ENCODE measurements around the gene TBC1D20.

TBC1D20 gene

DNA sequence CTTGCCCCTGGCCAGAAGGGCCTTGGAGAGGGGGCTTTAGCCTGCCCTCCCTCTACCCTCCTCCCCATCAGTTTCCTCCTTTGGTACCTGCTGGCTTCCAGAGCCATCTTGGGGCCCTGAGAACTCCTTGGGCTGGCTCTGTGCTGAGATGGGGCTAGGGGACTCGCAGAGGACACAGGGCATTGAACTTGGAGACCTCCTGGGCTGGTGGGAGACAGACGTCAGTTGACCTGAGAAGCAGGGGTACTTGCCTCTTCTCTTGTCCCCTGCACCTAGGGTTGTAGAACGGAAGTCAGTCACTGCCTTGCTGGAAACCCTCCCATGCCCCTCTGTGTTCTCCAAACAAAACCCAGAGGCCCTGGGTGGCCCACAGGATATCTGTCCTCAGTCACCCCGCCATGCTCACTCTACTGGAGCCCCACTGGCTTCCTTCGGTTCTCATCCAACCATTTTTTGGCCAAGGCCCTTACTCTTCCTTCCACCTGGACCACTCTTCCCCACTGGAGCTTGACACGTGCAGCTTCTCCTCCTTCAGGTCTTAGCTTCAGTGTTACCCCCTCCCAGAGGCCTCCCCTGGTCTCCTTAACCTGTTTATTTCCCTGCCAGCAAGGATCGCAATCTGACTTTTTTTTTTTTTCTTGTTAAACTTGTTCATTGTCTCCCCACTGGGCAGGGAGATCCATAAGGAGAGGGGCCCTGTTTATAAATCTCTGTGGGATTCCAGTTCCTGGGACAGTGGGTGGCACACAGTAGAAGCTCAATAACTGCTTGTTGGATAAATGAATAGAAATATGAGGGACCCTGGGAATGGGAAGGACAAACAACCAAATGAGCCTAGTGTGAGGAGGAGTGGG, 53.3 kb downstream of the TBC1D20 start:
- DNase-seq = no peak
- intact Hi-C loops (cut with DNase I) = loop anchor here (5.0 kb wide), 1 partner anchor 57 kb away; no protein-coding TSS in a partner anchor

DNA sequence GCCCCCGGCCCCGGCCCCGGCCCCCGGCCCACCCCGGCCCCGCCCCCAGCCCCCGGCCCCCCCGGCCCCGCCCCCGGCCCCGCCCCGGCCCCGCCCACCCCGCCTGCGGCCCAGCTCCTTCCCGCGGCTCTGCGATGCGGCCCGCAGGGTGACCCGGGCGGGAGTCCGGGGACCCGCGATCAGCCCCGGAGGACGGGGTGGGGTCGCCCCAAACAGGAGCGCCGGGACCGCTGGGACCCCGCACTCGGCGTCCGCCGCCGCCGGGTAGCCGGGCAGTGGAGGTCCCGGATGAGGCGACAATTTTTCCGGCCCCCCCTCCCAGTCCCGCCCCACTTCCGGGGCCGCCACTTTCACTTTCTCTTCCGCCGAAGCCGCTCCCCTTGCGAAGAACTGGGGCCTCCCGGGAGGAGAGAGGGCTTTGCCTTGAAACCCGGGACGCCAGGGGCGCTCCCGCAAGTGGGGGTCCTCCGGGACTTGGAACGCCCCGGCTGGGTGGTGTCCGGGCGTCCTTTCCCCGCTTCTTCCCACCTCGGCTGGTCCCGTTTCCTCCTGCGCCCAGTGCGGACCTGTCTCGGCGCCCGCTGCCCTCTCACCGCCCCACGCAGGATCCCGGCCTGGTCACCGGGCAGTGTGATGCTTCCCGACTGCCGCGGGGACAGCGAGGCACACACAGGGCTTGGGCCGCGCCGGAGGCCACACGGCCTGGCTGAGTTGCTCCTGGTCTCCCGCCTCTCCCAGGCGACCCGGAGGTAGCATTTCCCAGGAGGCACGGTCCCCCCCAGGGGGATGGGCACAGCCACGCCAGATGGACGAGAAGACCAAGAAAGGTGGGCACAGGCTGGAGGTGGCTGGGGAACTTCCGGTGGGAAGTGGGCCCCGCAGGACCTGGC, 54.1 kb downstream of the TBC1D20 start, which contains the start of gene RBCK1:
Gene RBCK1, plus strand, starts transcription at position 347 of the 890 bp plus-strand sequence. Its CDS starts 459 bp downstream, at position 806.
- DNase-seq = peak; percentile 32 to 92 (median 85)
- intact Hi-C loops (cut with DNase I) = loop anchor here (5.0 kb wide), 1 partner anchor 56 kb away; no protein-coding TSS in a partner anchor

DNA sequence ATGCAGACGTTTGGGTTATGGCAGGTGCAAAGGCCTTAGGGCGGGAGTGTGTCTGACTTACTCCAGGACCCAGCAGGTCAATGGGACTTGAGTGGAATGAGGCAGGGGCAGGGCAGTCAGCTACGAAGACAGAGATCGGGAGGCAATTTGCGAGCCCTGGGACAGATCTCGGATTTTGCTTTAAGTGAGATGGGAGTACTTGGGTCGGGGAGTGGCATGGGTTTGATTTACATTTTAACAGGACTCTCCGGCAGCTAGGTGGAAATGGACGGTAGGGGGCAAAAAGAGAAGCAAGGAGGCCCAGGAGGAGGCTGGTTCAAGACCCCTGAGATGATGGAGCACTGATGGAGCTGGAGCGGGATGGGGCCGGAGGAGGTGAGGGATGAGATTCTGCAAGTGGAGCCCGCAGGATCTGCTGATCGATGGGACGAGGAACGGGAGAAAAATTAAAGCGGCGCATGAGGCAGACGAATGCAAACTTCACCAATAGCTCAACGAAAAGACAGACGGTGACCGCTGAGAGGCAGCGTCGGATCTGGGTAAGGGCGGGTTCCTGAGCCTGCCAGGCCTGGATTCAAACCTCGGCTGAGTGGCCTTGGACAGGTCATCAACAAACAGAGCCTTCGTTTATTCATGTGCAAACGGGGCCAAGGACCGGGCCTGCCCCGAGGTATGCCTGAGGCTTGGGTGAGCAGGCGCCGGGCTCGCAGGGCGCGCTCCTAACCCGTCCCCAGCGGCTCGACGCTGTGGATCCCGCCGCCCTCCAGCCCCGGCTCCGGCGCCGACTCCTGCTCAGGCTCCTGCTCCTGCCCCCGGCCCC, 55.0 kb downstream of the TBC1D20 start:
- intact Hi-C loops (cut with DNase I) = loop anchor here (5.0 kb wide), 1 partner anchor 55 kb away; no protein-coding TSS in a partner anchor
- peak; percentile 41 to 91 (median 79) for DNase-seq

- DNase-seq = no peak
- intact Hi-C loops (cut with DNase I) = loop anchor here (5.0 kb wide), 1 partner anchor 54 kb away; no protein-coding TSS in a partner anchor
Measured at GRCh38 chr20:406200-407132, 55.9 kb downstream of the TBC1D20 start.

DNA sequence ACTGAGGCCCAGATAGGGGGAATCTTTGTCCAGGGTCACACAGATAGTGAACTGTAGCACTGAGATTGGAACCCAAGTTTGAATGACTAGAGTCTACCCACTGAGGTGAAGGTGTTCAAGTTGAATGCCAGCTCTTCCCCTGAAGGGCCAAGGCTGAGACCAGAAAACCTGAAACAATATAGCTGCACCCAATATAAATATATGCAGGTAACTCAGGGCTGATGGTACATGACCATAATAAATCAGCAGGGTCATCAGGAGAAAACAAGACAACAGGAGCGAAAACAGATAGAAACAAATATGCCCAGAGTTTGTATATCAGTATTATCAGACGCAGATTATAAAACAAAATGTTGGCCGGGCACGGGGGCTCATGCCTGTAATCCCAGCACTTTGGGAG, 58.2 kb downstream of the TBC1D20 start:
- intact Hi-C loops (cut with DNase I) = loop anchor here (5.0 kb wide), 1 partner anchor 63 kb away; no protein-coding TSS in a partner anchor
- DNase-seq = no peak

DNA sequence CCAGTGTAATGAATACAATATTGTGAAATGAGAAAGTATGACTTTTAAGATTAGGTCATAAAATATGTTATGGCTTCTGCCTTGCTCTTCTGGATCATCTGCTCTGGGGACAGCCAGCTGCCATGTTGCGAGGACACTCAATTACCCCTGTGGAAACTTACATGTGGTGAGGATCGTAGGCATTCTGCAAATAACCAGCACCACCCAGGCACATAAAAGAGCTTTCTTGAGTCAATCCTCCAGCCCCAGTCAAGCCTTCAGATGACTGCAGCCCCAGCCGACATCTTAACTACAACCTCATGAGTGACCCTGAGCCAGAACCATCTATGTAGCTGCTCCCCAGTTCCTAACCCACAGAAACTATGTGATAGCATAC, 58.8 kb downstream of the TBC1D20 start:
- no peak for DNase-seq
- intact Hi-C loops (cut with DNase I) = loop anchor here (5.0 kb wide), 1 partner anchor 64 kb away; no protein-coding TSS in a partner anchor

DNA sequence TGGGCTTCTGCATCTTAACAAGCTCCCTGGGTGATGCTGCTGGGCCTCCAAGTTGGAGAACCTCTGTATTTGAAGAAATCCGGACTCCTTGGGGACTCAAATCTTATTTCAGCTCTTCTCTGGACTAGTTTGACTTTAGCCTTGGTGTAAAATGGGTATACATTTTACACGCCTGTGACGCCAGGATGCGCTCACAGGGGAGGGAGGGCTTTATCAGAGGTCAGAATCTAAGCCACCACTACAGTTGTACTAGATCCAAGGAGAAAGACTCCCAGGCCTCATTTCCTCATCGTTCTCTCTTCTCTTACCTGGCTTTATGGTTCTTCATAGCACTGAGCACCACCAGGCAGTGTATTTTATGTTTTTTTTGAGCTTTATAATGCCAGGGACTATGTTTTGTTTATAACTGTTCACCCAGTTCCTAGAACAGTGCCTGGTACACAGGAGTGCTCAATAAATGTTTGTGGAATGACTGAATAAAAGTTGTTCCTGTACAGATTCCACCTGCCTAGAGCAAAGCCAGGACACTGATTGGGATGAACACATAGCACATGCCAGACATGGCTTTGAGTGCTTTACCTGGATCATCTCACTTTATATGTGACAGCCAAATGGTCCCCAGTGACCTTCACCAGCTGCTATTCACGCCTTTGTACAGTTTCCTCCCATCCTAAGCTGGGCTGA, 59.3 kb downstream of the TBC1D20 start:
- no peak for DNase-seq
- intact Hi-C loops (cut with DNase I) = loop anchor here (5.0 kb wide), 1 partner anchor 64 kb away; no protein-coding TSS in a partner anchor

GRCh38 chr20:402496-402885, 59.8 kb downstream of the TBC1D20 start:
- DNase-seq = no peak
- intact Hi-C loops (cut with DNase I) = loop anchor here (5.0 kb wide), 1 partner anchor 65 kb away; no protein-coding TSS in a partner anchor

- DNase-seq = no peak
- intact Hi-C loops (cut with DNase I) = loop anchor here (5.0 kb wide), 1 partner anchor 65 kb away; no protein-coding TSS in a partner anchor
Measured at GRCh38 chr20:401682-402495, 60.4 kb downstream of the TBC1D20 start.

- peak in 2 of 42 donors; percentile 18 to 49 for DNase-seq
- intact Hi-C loops (cut with DNase I) = loop anchor here (5.0 kb wide), 1 partner anchor 67 kb away; no protein-coding TSS in a partner anchor
Measured at GRCh38 chr20:400454-401275, 61.7 kb downstream of the TBC1D20 start.

DNA sequence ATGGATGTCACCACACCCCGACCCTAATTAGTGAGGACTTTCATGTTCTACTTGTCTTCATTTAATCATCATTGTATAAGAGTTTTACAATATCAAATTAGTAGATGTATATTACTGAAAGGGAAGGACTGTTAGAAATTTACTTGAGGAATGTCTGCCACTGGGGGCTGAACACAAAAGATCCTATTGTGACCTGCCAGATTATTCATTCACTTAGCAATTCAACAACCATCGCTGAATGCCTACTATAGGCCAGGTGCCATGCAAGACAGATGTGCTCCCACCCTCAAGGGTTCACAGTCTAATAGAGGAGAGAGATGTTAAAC, 62.2 kb downstream of the TBC1D20 start:
- intact Hi-C loops (cut with DNase I) = loop anchor here (5.0 kb wide), 1 partner anchor 67 kb away; no protein-coding TSS in a partner anchor
- no peak for DNase-seq

- no peak for DNase-seq
Measured at GRCh38 chr20:399182-399707, 63.1 kb downstream of the TBC1D20 start.

DNA sequence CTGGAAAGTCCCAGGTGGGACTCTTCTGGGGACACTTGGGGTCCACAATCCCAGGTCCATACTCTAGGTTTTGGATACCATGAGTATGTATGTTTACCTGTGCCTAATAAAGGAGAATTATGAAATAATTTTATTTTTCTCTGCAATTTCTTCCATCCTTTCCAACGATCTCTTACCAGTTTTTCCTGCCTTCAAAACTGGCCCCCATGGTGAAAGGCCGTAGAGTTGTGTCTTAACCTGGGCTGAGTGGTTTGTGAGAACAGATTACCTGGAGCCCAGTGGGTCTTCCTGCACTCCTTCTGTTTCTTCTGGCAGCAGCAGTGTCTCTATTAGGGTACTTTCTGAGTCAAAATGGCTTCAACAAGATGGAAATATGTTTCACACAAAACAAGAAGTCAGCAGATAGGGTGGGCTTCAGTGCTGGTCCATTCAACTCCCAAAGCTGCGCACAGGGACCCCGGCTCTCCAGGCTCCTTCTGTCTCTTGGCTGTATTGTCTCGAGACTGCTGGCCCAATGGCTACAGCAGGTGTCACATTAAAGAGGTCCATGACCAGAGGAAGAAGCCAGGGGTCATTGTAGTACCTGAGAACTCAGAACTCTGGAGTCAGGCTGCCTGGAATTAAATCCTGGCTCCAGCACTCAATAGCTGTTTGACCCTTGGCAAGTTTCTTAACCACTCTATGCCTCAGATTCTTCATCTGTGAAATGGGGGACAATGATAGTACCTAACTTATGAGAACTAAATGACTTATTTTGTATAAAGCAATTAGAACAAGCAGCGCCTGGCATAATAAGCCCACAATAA, 64.7 kb downstream of the TBC1D20 start:
- DNase-seq = no peak
- intact Hi-C loops (cut with DNase I) = no loop called here

More at GRCh38 chr20:399182-399707, 63.1 kb downstream of the TBC1D20 start:
- intact Hi-C loops (cut with DNase I) = no loop called here

Data from head of caudate nucleus (tissue), 42 donors.